ENCODE measurements around the gene CES4A.

DNA sequence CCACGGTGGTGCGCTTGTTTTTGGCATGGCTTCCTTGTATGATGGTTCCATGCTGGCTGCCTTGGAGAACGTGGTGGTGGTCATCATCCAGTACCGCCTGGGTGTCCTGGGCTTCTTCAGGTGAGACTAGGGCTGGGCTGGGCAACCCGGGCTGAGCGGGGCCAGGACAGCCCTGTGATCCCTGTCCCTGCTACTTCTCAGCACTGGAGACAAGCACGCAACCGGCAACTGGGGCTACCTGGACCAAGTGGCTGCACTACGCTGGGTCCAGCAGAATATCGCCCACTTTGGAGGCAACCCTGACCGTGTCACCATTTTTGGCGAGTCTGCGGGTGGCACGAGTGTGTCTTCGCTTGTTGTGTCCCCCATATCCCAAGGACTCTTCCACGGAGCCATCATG, 48.2 kb upstream of the CES4A start:
- TF ChIP-seq, protein P1, sequence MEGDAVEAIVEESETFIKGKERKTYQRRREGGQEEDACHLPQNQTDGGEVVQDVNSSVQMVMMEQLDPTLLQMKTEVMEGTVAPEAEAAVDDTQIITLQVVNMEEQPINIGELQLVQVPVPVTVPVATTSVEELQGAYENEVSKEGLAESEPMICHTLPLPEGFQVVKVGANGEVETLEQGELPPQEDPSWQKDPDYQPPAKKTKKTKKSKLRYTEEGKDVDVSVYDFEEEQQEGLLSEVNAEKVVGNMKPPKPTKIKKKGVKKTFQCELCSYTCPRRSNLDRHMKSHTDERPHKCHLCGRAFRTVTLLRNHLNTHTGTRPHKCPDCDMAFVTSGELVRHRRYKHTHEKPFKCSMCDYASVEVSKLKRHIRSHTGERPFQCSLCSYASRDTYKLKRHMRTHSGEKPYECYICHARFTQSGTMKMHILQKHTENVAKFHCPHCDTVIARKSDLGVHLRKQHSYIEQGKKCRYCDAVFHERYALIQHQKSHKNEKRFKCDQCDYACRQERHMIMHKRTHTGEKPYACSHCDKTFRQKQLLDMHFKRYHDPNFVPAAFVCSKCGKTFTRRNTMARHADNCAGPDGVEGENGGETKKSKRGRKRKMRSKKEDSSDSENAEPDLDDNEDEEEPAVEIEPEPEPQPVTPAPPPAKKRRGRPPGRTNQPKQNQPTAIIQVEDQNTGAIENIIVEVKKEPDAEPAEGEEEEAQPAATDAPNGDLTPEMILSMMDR (IDR thresholded peaks at IDR 0.05; ENCODE audit: low read length): no peak
- TF ChIP-seq EZH2 (IDR thresholded peaks at IDR 0.05; ENCODE audit: borderline replicate concordance, low read length): no peak
